SK-N-SH treated with all-trans-retinoic acid at 6 μM for 48 hours (cell line): ENCODE measurements around the gene GRIK5.

Experiments
- GLIS3 ChIP-seq: fragments of 250-450 bp; sonication (Bioruptor Pico); IDR thresholded peaks from 2 replicates; pipeline ENCODE4 v1.5.0; 2020; ENCODE audit warnings: mild to moderate bottlenecking, moderate library complexity
- PPARA ChIP-seq: fragments of 250-450 bp; sonication (Bioruptor Pico); IDR thresholded peaks from 2 replicates; pipeline ENCODE4 v1.5.0; 2020; ENCODE audit warnings: mild to moderate bottlenecking, borderline replicate concordance
- RARB ChIP-seq: fragments of 250-450 bp; sonication (Bioruptor Pico); IDR thresholded peaks from 2 replicates; pipeline ENCODE4 v1.8.0; 2021; ENCODE audit warnings: mild to moderate bottlenecking, moderate library complexity
- SNAI2 ChIP-seq: fragments of 250-450 bp; sonication (Bioruptor Pico); IDR thresholded peaks from 2 replicates; pipeline ENCODE4 v1.5.0; 2020; ENCODE audit warnings: mild to moderate bottlenecking, moderate library complexity
- ZFP30 ChIP-seq: fragments of 450-650 bp; formaldehyde crosslinking; IDR thresholded peaks from 2 replicates; pipeline ENCODE4 v1.5.0; 2022; ENCODE audit warnings: mild to moderate bottlenecking, moderate library complexity
- ZNF565 ChIP-seq: fragments of 450-650 bp; formaldehyde crosslinking; conservative IDR thresholded peaks from 2 replicates; pipeline ENCODE4 v1.5.0; 2020; ENCODE audit warnings: low read depth, mild to moderate bottlenecking, moderate library complexity
- TF ChIP-seq, protein P1 (sequence below): fragments of 250-450 bp; sonication (Bioruptor Pico); IDR thresholded peaks from 2 replicates; pipeline ENCODE4 v1.8.0; 2020; ENCODE audit warnings: mild to moderate bottlenecking, moderate library complexity, borderline replicate concordance
- TF ChIP-seq, protein P2 (sequence below): fragments of 250-450 bp; sonication (Bioruptor Pico); IDR thresholded peaks from 2 replicates; pipeline ENCODE4 v1.5.1; 2020; ENCODE audit warnings: low read depth, mild to moderate bottlenecking, moderate library complexity

DNA sequence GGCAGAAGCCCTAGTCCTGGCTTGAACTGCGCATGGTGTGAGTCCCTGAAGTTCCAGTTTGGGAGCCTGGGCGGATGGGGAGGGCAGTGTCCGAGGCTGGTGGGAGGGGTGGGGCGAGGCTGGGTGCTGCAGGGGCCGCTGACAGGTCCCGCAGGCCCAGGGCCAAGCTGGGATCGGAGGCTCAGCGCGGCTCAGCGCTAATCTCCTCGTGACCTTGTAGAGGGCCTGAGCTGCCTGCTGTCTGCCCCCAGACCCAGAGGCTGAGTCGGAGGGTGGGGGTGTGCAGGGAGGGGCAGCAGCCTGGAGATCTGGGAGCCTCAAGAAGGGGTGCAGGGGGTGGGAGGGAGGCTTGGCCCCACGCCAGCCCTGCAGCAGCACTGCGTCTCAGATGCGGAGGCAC lies 79.0 kb downstream of the GRIK5 start:
- no peak for TF ChIP-seq RARB
- no peak for TF ChIP-seq ZFP30 (CRISPR knock-in tag)
- TF ChIP-seq, protein P1, sequence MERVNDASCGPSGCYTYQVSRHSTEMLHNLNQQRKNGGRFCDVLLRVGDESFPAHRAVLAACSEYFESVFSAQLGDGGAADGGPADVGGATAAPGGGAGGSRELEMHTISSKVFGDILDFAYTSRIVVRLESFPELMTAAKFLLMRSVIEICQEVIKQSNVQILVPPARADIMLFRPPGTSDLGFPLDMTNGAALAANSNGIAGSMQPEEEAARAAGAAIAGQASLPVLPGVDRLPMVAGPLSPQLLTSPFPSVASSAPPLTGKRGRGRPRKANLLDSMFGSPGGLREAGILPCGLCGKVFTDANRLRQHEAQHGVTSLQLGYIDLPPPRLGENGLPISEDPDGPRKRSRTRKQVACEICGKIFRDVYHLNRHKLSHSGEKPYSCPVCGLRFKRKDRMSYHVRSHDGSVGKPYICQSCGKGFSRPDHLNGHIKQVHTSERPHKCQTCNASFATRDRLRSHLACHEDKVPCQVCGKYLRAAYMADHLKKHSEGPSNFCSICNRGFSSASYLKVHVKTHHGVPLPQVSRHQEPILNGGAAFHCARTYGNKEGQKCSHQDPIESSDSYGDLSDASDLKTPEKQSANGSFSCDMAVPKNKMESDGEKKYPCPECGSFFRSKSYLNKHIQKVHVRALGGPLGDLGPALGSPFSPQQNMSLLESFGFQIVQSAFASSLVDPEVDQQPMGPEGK: no peak
- TF ChIP-seq GLIS3 (CRISPR knock-in tag): no peak
- no peak for TF ChIP-seq SNAI2 (CRISPR knock-in tag)
- TF ChIP-seq, protein P2, sequence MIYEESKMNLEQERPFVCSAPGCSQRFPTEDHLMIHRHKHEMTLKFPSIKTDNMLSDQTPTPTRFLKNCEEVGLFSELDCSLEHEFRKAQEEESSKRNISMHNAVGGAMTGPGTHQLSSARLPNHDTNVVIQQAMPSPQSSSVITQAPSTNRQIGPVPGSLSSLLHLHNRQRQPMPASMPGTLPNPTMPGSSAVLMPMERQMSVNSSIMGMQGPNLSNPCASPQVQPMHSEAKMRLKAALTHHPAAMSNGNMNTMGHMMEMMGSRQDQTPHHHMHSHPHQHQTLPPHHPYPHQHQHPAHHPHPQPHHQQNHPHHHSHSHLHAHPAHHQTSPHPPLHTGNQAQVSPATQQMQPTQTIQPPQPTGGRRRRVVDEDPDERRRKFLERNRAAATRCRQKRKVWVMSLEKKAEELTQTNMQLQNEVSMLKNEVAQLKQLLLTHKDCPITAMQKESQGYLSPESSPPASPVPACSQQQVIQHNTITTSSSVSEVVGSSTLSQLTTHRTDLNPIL (CRISPR knock-in tag): no peak
- no peak for TF ChIP-seq ZNF565 (CRISPR knock-in tag)
- no peak for TF ChIP-seq PPARA
